ENCODE data around the gene FMN2.

DNA sequence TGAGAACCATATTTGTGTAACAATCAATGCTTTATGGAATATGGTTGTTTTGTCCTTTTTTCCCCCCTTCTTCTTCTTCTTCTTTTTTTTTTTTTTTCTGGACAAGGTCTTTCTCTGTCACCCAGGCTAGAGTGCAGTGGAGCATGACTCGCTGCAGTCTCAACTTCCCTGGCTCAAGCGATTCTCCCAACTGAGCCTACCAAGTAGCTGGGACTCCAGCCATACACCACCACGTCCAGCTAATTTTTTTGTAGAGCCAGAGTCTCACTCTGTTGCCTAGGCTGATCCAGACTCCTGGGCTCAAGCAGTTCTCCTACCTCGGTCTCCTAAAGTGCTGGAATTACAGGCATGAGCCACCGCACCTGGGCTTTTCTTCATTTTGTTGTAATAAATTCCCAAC is 86.7 kb downstream of the FMN2 start:
- no peak for TF ChIP-seq POLR2A (IDR thresholded peaks at IDR 0.05)
- TF ChIP-seq, protein P1, sequence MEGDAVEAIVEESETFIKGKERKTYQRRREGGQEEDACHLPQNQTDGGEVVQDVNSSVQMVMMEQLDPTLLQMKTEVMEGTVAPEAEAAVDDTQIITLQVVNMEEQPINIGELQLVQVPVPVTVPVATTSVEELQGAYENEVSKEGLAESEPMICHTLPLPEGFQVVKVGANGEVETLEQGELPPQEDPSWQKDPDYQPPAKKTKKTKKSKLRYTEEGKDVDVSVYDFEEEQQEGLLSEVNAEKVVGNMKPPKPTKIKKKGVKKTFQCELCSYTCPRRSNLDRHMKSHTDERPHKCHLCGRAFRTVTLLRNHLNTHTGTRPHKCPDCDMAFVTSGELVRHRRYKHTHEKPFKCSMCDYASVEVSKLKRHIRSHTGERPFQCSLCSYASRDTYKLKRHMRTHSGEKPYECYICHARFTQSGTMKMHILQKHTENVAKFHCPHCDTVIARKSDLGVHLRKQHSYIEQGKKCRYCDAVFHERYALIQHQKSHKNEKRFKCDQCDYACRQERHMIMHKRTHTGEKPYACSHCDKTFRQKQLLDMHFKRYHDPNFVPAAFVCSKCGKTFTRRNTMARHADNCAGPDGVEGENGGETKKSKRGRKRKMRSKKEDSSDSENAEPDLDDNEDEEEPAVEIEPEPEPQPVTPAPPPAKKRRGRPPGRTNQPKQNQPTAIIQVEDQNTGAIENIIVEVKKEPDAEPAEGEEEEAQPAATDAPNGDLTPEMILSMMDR (IDR thresholded peaks at IDR 0.05), result no peak

Measured in lower leg skin (tissue), 3 donors.